HG02981 (cell line): ENCODE results near the gene SERGEF.
"Not testable (repeated sequence)": the region's sequence is repeated elsewhere in the genome, so short reads cannot be mapped to it uniquely, and the experiment has no call there.

Experiments used
- ATAC-seq: cut with Tn5 transposase; IDR thresholded peaks from one replicate; pipeline ENCODE4 v1.9.1; 2021; ENCODE audit warnings: mild to moderate bottlenecking, moderate library complexity; ENCODE audit not compliant: unreplicated experiment

The SERGEF gene

DNA sequence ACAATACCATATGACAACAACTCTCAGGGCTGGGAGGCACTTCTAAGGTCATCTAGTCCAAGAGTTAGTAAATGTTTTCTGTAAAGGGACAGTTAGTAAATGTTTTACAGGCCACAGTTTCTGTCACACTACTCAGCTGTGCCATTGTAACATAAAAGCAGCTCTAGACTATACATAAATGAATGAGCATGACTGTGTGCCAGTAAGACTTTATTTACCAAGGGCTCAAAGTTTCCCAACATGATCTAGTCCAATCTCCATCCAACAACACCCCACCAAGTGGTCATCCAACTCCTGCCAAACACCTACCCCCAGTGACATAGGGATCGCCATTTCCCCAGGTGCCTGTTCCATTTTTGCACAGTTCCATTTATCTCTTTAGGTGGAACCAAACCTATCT lies 12.1 kb downstream of the SERGEF start:
- ATAC-seq, result peak; percentile 97

DNA sequence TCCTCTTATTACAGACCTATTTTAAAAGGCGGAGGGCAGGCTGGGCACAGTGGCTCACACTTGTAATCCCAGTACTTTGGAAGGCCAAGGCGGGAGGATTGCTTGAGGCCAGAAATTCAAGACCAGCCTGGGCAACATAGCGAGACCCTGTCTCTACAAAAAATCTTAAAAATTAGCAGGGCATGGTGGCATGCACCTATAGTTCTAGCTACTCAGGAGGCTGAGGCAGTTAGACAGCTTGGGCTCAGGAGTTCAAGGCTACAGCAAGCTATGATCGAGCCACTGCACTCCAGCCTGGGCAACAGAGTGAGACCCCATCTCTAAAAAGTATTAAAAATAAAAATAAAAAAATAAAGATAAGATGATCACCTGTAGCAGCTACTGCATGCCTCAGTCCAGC lies 12.7 kb downstream of the SERGEF start:
- not testable (repeated sequence) for ATAC-seq

DNA sequence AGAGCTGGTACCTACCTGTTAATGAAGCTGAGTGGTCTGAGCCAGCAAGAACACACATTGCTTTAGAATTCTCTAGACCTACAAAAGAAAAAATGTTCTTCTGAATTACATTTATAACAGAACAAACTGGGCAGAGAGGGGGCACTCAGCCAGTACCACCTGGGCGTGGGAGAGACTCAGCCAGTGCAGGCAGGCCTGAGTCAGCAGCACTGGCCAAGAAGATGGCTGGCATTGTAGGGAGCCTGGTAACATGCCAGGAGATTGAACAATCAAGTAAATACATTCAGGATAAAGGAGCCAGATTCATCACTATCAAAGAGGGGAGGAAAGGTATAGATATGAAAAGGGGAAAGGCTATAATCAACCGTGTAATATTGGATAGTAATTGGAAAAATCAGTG lies 19.9 kb downstream of the SERGEF start:
- no peak for ATAC-seq

DNA sequence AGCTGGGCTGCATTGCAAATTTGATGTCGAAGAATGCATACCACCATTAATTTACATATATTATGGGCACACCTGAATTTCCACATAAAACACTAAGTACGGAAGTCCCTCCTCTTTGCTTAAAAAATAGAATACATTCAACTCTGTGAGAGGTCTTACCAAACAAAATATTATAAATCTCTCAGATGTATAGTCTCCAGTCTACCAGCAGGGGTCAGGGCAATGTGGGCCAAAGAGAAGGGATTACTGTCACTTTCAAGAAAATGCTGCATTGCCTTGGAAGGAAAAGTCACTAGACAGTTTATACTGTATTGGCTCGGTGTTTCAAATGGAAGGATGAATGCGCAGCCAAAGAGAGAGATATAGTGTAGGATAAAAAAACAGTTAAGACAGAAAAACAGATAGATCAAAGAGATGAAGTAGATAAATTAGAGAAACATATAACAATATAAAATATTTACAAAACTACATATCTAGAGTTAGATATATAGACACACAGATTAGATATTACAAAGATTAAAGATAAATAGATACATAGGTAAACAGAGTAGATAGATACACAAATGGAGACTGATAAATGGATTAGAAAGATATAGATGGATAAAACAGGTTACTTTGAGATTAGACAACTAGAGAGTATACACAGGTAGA lies 20.9 kb downstream of the SERGEF start:
- peak; percentile 86 for ATAC-seq

DNA sequence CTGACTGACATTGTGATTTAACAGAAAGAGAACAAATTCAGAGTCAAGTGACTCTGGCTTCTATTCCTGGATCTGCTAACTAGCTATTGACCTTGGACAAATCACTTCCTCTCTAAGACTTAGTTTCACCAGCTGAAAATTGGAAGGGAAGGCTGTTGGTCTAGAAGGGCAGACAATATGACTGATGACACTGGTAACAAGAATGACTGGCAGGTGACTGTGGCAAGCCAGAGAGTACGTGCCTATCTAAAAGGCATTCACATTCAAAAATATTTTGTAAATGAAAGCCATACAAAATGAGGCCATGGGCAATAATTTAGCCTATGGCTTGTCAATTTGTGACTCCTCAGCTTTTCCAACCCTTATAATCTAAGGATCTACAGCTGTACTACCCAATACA lies 23.5 kb downstream of the SERGEF start:
- ATAC-seq, result no peak

DNA sequence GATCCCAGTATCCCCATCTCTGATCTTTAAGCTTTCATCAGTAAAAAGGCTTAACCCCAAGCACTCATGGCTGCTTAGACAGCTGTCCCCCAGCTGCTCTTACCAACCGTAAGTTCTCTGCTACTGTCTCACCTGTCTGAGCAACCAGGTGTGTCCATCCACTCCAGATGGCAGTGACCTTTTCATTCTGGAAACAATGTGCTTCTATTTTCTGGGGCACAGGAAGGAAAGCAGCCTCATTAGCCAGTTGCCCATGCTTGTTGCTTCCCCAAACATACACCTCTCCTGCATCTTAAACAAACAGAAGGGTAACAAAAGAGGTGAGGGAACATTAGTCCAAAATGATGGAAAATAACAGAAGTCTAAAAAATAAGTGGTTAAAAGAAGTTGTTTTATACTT lies 24.4 kb downstream of the SERGEF start:
- ATAC-seq, result no peak

DNA sequence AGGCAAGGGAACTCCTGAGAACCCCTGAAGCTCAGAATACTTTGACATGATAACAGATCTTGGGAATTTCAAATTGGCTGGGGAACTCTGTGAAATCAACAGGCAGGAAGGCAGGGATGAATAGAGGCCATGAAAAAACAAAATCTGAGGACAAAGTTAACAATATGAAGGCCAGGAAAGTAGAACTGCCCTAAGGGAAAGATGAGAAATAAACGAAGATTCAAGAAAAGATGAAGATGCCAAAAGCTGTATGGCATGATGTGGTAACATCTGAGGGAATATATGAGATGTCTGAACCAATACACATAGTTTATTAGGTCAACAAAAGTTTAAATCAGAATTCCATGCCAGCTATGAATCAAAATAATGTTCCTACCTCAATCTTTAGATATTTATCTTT lies 25.0 kb downstream of the SERGEF start:
- ATAC-seq, result no peak

DNA sequence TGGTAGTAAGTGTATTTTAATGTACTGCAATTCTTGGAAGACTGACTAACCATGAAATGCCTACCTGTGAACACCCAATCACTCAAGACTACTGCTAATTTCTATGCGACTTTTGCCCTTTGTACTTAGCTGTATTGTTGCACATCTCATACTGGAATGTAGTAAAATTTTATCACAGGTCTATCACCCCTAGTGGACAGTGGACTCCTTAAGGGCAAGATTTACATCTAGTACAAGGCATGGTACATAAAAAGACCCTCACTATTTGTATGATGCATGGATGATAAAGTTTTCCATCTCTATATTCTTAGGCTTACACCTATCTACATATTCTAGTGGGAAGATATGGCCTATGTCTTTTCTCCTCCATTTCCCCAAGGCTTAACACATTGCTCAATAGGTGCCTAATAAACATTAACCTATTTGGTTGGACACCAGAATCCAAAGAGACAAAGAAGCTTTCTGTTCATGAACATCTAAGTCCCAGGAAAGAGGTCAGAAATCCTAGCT lies 26.1 kb downstream of the SERGEF start:
- no peak for ATAC-seq

DNA sequence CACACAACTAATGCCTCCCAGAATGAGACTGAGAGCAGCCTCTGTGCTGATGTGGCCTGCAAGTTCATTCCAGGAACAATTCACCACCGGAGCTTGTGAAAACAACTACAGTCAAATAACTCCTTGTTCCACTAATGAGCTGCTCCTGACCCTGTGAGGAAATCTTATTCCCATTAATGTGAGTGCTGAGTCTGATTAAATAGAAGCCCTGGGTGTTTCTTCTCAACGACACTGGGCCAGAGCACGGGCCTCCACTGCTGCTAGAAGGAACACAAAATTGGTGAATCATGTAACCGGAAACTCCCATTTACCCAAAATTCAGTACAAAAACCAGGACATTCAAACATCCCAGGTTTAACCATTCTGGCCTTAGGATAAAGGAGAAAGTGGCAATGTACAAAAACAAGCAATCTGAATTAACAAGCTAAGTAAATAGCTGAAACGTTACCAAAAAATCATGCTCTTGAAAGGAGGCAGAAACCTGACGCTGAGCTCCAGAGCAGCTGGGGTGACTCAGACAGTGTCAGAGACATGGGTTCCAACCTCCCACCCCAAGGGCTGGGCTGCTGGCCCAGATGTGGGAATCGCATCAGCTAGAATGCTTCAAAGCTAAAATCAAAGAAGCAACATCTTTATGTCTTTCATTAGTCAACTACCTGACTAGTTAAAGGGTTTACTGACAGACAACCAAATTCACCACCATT lies 26.7 kb downstream of the SERGEF start:
- no peak for ATAC-seq

DNA sequence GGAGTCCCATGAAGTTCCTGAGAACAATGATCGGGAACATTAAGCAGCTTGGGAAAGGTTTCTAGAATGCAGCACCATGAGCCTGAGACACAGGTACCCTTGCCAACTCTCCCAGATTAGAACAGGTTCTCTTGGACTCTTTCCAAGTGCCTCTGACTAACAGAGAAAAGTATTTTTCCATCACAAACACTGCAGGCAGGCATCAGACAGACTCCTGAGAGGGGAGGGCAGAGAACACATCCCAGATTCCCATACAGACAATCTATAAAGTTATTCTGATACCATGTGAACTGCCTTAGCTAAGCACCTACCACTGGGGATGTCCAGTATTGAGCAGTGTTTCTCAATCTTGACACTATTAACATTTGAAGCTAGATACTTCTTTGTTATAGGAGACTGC lies 27.3 kb downstream of the SERGEF start:
- ATAC-seq, result no peak

DNA sequence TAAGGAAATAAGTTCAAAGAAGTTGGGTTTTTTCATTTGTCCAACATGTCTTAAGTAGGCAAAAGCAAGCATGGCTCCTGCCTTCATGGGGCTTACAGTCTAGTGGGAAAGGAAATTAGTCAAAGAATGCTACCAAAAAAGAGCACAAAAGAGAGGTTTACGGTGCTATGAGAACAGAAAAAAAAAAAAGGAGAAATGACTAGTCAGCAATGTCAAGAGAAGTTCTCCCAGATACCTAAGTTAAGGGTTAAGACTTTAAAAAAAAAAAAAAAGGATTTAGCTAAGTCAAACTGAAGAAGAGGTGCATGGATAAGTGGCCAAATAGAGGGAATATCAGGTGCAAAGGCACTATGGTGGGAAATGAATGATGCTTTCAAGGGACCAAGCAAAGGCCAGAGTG lies 29.3 kb downstream of the SERGEF start:
- ATAC-seq, result no peak

DNA sequence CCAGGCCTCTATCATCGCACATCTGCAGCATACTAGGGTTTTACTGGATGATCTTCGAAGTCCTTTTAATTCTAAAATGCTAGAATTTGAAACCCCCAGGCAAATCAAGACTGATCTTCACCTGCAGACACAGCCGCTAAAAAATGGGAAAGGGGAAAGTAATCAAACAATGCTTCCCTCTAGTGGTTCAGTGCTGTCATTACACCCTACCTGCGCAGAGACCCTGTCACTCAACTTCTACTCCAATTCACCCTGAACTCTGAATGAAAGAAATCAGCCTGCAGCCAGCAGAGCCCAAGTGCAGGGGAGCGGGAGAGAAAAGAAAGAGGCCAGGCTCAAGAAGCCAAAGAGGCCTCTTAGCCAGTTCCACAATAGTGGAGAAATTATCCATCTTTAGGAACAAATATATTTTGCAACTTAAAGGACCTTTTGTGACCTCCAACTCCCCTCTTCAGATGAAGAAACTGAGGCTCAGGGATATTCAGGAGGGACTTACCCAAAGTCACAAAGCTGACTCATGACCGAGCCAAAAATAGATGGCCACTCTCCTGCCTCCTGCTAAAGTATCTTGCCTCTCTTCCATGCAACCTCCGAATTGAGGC lies 33.0 kb downstream of the SERGEF start:
- no peak for ATAC-seq

DNA sequence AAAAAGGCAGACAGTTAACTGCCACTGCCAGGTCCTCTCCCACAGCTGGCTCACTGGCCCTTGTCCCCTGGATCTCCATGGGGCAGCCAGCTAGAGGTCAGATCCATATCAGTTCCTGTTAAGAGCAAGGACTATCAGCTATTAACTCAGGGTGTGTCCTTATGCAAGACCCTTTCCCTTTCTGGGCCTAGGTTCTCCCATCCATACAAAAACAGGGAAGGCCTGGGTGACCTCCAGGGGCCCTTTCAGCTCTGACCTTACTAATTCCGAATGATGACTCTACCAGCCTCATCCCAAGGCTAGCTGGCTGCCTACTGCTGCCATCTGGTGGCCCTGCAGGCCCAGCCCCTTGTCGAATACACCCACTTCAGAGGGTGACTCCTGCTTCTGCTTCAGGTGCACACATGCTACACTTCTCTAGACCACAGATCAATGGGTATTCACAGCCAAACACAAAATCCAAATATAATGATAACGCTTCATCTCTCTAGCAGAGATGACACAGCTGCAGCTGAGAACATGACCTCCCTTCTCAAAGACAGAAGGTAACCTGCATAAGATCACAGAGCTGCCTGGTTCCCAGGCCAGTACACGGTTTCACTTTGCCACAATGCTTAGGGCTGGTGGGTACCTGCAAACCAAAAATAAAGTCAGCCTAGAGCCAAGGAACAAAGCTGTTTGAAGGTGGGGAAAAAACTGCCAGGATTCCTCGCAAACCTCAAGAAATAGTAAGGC lies 34.1 kb downstream of the SERGEF start:
- ATAC-seq, result no peak

DNA sequence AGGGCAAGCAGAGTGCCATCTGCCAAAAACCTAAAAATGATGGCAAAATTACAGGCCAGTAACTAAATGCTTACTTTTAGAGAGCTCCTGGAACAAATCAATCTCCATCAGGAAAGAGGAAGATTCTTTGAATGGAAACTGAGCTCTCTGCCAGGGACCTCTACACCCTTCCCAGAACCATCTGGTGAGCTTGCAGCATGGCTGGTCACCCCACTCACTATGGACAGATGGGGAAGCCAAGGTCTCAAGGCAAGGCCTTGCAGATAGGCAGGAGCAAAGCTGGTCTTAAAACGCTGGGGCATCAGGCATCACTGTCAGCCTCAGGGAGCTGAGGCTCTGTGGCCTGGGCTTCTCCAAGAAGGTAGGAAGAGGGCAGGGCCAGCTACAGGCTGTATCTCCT lies 36.2 kb downstream of the SERGEF start:
- no peak for ATAC-seq

DNA sequence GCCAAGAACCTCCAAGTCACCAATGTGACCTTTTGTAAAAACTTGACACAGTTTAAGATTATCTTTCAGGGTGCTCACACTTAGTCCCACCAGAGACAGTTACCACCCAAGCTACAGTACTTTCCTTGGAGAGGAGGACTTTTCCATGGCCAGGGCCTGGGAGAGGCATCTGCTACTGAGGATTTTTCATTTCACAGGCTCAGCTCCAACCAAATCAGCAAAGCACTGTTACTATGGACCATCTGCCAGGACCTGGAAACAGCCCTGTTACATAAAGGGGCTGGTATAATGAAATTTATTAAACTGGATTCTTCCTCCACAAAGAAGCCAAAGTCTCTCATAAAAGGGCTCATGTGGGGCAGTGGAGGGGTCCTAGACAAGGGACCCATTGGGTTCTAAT lies 38.6 kb downstream of the SERGEF start:
- ATAC-seq, result no peak

DNA sequence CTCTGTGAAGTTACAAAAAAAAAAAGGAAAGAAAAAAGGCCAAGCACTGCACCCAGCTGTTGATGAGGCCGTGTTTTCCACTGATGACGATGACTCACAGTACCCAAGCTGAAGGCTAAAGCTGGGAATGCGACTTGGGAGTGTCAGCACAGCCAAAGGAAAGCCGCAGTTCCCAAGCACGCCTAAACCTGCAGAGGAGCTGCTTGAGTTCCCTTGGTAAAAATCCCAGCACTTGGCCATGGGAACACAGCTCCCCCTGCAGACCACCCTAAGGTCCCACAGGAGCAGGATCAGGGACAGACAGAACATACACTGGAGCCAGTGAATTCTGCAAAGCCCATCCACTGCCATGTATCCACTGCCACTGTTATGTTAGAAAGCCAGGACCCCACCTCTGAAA lies 39.9 kb downstream of the SERGEF start:
- no peak for ATAC-seq

DNA sequence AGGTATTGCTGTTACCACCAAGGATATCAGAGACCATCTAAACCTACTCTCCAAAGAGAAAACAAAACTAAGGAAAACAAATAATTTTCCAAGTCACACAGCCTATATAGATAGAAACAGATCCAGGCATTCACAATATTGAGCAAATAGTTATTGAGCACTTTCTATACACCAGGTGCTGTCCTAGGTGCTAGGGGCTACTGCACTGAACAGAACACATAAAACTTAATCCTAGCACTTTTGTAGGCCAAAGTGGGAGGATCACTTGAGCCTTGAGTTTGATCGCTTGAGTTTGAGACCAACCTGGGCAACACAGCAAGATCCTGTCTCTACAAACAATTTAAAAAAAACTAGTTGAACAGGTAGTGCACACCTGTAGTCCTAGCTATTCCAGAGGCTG lies 44.6 kb downstream of the SERGEF start:
- no peak for ATAC-seq

DNA sequence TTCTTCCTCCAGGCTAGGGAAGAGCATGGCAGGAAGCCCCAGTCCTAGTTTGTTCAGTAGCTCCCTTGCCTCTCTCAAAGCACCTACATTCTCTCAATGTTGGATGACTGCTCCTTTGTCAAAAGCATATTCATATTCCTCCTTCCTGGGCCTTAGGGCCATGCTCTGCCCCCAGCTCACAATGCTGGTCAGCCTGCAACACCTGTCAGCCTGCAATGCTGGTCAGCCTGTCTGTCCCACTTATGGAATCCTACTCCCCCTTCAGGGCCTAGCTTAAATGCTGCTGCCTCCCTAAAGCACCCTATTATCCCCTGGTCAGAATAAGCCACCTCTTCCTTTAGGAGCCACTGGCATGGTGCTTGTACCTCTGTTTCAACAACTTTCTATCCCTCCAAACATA lies 45.2 kb downstream of the SERGEF start:
- ATAC-seq, result no peak

DNA sequence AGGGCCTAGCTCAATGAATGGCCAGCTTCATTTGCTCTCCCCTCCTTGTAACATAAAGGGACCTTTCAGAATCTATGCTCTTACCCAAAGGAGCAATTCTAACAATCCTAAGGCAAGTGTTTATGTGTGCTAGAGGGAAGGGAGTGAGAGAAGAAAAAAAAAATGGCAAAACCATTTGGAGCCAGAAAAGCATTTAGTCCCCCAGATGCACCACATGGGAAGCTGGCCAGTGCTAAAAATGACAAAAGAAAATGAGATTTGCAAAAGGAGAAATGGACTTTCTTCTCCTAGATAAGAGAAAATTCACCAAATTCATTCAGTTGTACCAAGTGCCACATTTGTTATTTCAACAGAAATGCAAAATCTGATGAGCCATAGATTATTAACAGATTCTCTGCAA lies 52.8 kb downstream of the SERGEF start:
- ATAC-seq, result no peak

DNA sequence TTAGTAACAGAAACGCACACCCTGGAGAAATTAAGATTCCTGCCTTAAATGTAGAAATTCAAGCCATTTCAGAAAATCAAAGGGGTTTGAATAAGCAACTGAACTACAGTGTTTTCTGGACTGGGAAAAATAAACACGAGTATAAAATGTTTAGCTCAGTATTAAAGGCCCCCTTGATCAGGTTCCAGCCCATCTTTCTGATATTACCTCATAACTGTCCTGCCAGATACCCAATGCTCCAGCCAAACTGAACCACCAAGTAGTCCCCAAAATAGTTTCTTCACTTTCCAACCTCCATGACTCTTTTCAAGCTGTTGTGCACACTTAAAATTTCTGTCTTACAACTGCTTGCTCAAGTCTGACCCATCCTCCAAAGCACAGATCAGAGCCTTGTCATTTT lies 54.4 kb downstream of the SERGEF start:
- no peak for ATAC-seq

DNA sequence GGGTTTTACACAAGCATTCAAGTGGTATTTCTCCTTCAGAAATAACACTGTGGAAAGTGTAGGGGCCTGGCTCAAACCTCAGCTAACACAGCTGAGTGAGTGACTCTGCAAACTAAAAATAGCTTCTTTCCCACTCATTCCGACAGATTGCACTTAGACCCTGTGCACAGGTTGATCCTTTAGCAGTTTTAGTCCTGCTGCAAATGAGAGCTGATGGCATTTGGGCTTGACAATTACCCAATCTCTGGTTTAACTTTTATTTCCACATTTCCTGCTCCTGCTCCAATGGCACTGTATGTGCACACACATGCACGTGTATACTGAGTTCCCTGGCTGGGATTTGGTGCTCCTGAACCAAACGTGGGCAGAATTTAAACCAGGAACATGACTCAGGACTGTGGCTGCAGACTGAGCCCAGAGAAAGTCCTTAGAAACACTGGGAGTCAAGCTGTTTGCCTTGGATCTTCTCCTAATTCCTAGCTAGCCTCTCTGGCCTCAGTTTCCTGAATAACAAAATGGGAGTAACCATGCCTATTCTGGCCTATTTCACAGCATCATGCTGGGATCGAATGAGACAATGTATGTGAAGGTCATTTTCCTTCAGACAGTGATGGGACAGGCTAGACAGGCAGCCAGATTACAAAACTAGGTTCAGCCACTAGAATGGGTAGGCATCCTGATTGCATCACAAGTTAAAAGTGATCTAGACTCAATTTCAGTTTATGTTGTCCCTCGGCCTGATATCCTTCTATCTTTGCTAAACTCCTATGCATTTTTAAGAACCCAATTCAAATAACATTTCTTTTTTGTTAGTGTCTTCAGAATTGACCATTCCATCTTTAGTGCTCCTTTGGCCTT lies 58.2 kb downstream of the SERGEF start:
- ATAC-seq, result no peak
